HG03039 (cell line): ENCODE measurements around the gene AGTRAP.

Source experiments
- ATAC-seq: cut with Tn5 transposase; IDR thresholded peaks from one replicate; pipeline ENCODE4 v1.9.1; 2021; ENCODE audit warnings: mild to moderate bottlenecking, moderate library complexity; ENCODE audit not compliant: unreplicated experiment

The AGTRAP gene

GRCh38 chr1:11757047-11757446, 21.1 kb downstream of the AGTRAP start:
- ATAC-seq = no peak

- ATAC-seq = no peak
Observed at GRCh38 chr1:11759791-11760190, 23.9 kb downstream of the AGTRAP start.

GRCh38 chr1:11761285-11761684, 25.3 kb downstream of the AGTRAP start:
- no peak for ATAC-seq

GRCh38 chr1:11761988-11762406, 26.1 kb downstream of the AGTRAP start, which contains the start of gene C1orf167:
C1orf167 (plus strand) TSS chr1:11762193; CDS start chr1:11764401, 2,208 bp downstream.
- no peak for ATAC-seq

- ATAC-seq = no peak
Observed at GRCh38 chr1:11764115-11764514, 28.2 kb downstream of the AGTRAP start.

- ATAC-seq = no peak
Observed at GRCh38 chr1:11764519-11764918, 28.6 kb downstream of the AGTRAP start.

- ATAC-seq = no peak
Observed at GRCh38 chr1:11765661-11766428, 29.9 kb downstream of the AGTRAP start.

- no peak for ATAC-seq
Observed at GRCh38 chr1:11766429-11766776, 30.5 kb downstream of the AGTRAP start.

GRCh38 chr1:11767922-11768704, 32.2 kb downstream of the AGTRAP start:
- no peak for ATAC-seq

GRCh38 chr1:11768821-11769220, 32.9 kb downstream of the AGTRAP start:
- no peak for ATAC-seq

- ATAC-seq = no peak
Observed at GRCh38 chr1:11769274-11769673, 33.3 kb downstream of the AGTRAP start.

GRCh38 chr1:11770011-11770410, 34.1 kb downstream of the AGTRAP start:
- no peak for ATAC-seq

GRCh38 chr1:11771481-11772043, 35.6 kb downstream of the AGTRAP start:
- no peak for ATAC-seq

GRCh38 chr1:11772458-11772857, 36.5 kb downstream of the AGTRAP start:
- ATAC-seq = no peak

- ATAC-seq = no peak
Observed at GRCh38 chr1:11774753-11775152, 38.8 kb downstream of the AGTRAP start.

GRCh38 chr1:11777658-11778322, 41.9 kb downstream of the AGTRAP start:
- no peak for ATAC-seq

- ATAC-seq = no peak
Observed at GRCh38 chr1:11778336-11778735, 42.4 kb downstream of the AGTRAP start.

- no peak for ATAC-seq
Observed at GRCh38 chr1:11778844-11779623, 43.1 kb downstream of the AGTRAP start.

GRCh38 chr1:11779715-11780379, 43.9 kb downstream of the AGTRAP start:
- no peak for ATAC-seq
